Esophagus squamous epithelium (tissue), 5 donors: ENCODE results near the gene TBL1X. TPM values are rescaled to one million over a fixed set of nuclear protein-coding genes. Genes with fewer than 3 reads are reported as not detected.

ENCODE experiments used
- DNase-seq: peaks from one replicate; lab custom pipeline; 2025; lab: John Stamatoyannopoulos, UW
- H3K27ac ChIP-seq, 4 donors: fragments of 200-600 bp; sonication (generic); one replicate each; pipeline ENCODE4 v1.5.1; 2016 to 2019; ENCODE audit warnings: mild to moderate bottlenecking in 1 of 4
- H3K27me3 ChIP-seq, 4 donors: fragments of 200-600 bp; sonication (generic); 1 replicate in 3 of 4; 2 replicates in 1 of 4; pipeline versions ENCODE4 v1.5.1 to v1.6.0; 2017 to 2021; ENCODE audit warnings: antibody characterized with exemption in 1 of 4
- H3K36me3 ChIP-seq, 3 donors: fragments of 200-600 bp; sonication (generic); one replicate each; pipeline ENCODE4 v1.5.1; 2016 to 2019
- H3K4me1 ChIP-seq, 3 donors: fragments of 200-600 bp; sonication (generic); one replicate each; pipeline ENCODE4 v1.5.1; 2017 to 2019
- H3K4me3 ChIP-seq, 4 donors: fragments of 200-600 bp; sonication (generic); 1 replicate in 3 of 4; 2 replicates in 1 of 4; pipeline ENCODE4 v1.5.1; 2016 to 2019; ENCODE audit warnings: mild to moderate bottlenecking in 2 of 4, moderate library complexity in 1 of 4
- H3K9me3 ChIP-seq, 3 donors: fragments of 200-600 bp; sonication (generic); one replicate each; pipeline ENCODE4 v1.5.1; 2016 to 2019
- POLR2A ChIP-seq, 4 donors: fragments of 450-650 bp; IDR thresholded peaks; one replicate each; pipeline ENCODE4 v1.6.1; 2017; ENCODE audit warnings: antibody characterized with exemption in 4 of 4, mild to moderate bottlenecking in 4 of 4, moderate library complexity in 3 of 4
- WGBS, 2 donors: methylation state at CpG; one replicate each; pipeline ENCODE4 v1.1.5; 2018; 5-methylcytosine and 5-hydroxymethylcytosine counted together
- intact Hi-C: fragments of 100-400 bp; cut with DNase I; formaldehyde crosslinking; loops from one replicate; pipeline ENCODE4 v1.15.0; 2022
- total RNA-seq, 4 donors: library from RNA; depleted of rRNA; stranded (reverse); fragments of >200 nt; gene quantifications; one replicate each; pipeline ENCODE4 v1.1.0, GENCODE V29; 2016
- TF ChIP-seq, protein P1 (sequence below), 6 experiments: fragments of 450-650 bp in 4 of 6; fragments of 200-600 bp in 2 of 6; sonication (generic) in 2 of 6; IDR thresholded peaks; one replicate each; pipeline ENCODE4 v1.5.1; 2016 to 2019; ENCODE audit warnings: antibody characterized with exemption in 6 of 6, mild to moderate bottlenecking in 4 of 6, moderate library complexity in 4 of 6
- donor health status: DM: yes; HTN: yes; CAD: no.

Gene TBL1X
- total RNA-seq, 4 donors from 2014 or later = 17.5 to 24.2 (median 21.8) TPM

DNA sequence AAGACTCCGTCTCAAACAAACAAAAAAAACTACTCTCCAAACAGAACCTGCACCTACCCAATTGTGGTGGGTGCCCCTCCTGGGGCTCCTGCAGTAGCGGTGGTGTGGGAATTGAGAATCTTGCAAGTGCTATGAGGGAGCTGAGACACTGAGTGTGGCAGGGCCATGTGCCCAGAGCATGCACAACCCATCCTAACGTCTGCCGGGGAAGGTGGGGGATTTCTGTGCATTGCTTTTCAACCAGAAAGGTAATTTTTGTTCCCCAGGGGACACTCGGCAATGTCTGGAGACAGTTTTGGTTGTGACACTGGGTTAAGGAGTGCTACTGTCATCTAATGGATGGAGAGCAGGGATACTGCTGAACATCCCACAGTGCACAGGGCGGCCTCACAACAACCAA lies 35.7 kb downstream of the TBL1X start:
- 96% methylated on average over 5 of the region's 6 CpGs; no CpG with 5 or more reads in 1 of the 2 donors for WGBS, 2 donors

DNA sequence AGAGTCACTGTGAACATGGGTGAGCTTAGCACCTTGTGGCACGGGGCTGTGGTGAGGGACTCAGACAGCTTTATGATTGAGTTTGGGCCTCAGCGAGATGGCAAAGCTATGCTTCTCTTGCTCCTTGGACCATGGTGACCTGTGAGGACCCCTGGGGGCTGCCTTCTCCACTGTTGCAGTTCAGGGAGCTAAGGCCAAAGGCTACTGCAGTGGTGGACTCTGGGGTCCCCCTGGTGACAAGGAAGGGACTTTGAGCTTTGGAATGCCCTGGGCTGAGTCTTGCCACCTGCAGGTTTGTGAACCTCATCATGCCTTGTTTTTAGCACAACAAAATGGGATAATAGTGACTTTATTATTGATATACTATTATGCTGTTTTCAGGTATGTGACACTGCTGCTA lies 36.5 kb downstream of the TBL1X start:
- TF ChIP-seq POLR2A (IDR thresholded peaks at IDR 0.05) = no peak
- TF ChIP-seq, protein P1, sequence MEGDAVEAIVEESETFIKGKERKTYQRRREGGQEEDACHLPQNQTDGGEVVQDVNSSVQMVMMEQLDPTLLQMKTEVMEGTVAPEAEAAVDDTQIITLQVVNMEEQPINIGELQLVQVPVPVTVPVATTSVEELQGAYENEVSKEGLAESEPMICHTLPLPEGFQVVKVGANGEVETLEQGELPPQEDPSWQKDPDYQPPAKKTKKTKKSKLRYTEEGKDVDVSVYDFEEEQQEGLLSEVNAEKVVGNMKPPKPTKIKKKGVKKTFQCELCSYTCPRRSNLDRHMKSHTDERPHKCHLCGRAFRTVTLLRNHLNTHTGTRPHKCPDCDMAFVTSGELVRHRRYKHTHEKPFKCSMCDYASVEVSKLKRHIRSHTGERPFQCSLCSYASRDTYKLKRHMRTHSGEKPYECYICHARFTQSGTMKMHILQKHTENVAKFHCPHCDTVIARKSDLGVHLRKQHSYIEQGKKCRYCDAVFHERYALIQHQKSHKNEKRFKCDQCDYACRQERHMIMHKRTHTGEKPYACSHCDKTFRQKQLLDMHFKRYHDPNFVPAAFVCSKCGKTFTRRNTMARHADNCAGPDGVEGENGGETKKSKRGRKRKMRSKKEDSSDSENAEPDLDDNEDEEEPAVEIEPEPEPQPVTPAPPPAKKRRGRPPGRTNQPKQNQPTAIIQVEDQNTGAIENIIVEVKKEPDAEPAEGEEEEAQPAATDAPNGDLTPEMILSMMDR (IDR thresholded peaks at IDR 0.05) = no peak
- intact Hi-C loops = no loop called here
- Histone ChIP-seq H3K4me1 (no peaks in the 10 kb centered on the region), H3K4me3 (no peak overlapping the region), H3K9me3 (no peaks in the 10 kb centered on the region), H3K36me3 (peaks cover 0 to 16% (median 0%) of the 10 kb centered on the region in 3 donors), H3K27me3 (no peaks in the 10 kb centered on the region), H3K27ac (no peak overlapping the region)
- DNase-seq = no peak
- no CpG with 5 or more reads among the region's 2 CpGs for WGBS, 2 donors

More for the DNA sequence above, 35.7 kb downstream of the TBL1X start:
- Histone ChIP-seq H3K4me3 (no peak overlapping the region), H3K9me3 (no peaks in the 10 kb centered on the region), H3K4me1 (no peaks in the 10 kb centered on the region), H3K36me3 (peaks cover 0 to 20% (median 0%) of the 10 kb centered on the region in 3 donors), H3K27ac (no peak overlapping the region), H3K27me3 (no peaks in the 10 kb centered on the region)
- intact Hi-C loops = no loop called here
- DNase-seq = no peak
- TF ChIP-seq, protein P1 (IDR thresholded peaks at IDR 0.05) = no peak
- no peak for TF ChIP-seq POLR2A (IDR thresholded peaks at IDR 0.05)

DNA sequence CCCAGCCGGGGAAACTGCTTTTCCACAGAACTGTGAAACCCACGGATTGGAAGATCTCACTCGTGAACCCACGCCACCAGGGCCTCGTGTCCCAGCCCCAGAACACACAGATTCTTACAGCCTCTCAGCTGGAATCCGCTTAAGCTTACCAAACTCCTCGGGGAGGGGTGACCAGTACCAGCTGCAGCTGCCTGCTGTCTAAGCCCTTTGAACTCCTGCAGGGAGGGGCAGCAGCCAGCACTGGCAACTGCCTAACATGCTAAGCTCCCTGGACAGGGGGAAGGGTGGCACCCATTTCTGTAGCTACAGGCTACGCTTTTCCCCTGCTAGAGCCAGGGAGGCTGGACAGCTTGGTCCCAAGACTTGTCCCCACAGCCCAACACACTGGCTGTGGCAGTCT lies 38.4 kb downstream of the TBL1X start:
- no peak for DNase-seq
- Histone ChIP-seq H3K36me3 (peaks cover 0 to 16% (median 0%) of the 10 kb centered on the region in 3 donors), H3K27me3 (no peaks in the 10 kb centered on the region), H3K9me3 (no peaks in the 10 kb centered on the region), H3K27ac (no peak overlapping the region), H3K4me1 (no peaks in the 10 kb centered on the region), H3K4me3 (no peak overlapping the region)
- 20 to 72% methylated on average over 1 to 8 of the region's 8 CpGs for WGBS, 2 donors
- TF ChIP-seq, protein P1 (IDR thresholded peaks at IDR 0.05) = no peak
- no peak for TF ChIP-seq POLR2A (IDR thresholded peaks at IDR 0.05)
- intact Hi-C loops = no loop called here

- H3K36me3 ChIP-seq = no peaks in the 10 kb centered on the region
- no peak overlapping the region for H3K4me3 ChIP-seq
- H3K27me3 ChIP-seq = no peaks in the 10 kb centered on the region
- DNase-seq = no peak
- H3K4me1 ChIP-seq = no peaks in the 10 kb centered on the region
- intact Hi-C loops = no loop called here
- no peak overlapping the region for H3K27ac ChIP-seq
- H3K9me3 ChIP-seq = no peaks in the 10 kb centered on the region
- no peak for TF ChIP-seq POLR2A (IDR thresholded peaks at IDR 0.05)
- TF ChIP-seq, protein P1 (IDR thresholded peaks at IDR 0.05) = no peak
- 39% methylated on average over 2 of the region's 2 CpGs; no CpG with 5 or more reads in 1 of the 2 donors for WGBS, 2 donors
Observed at GRCh38 chrX:9510366-9510765, 45.5 kb downstream of the TBL1X start.

DNA sequence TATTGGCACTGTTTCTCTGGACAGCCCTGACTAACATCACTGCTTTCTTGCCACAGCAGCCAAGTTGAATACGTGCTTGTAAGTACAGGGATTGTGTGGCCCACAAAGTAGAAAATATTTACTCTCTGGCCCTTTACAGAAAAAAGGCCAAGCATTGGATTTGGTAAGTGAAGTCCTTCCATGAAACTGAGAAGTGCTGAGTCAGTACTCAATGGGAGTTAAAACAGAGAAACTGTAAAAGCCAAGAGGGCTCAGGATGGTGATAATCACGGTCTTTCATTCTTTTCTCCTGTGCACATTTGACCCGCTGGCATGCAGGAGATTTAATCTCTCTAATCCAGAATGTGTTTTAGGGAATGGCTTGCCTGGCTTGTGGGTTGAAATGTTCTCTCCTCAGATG lies 46.1 kb downstream of the TBL1X start:
- intact Hi-C loops = no loop called here
- no peak for DNase-seq
- 77 to 78% methylated on average over 2 to 3 of the region's 3 CpGs for WGBS, 2 donors
- Histone ChIP-seq H3K27me3 (no peaks in the 10 kb centered on the region), H3K36me3 (no peaks in the 10 kb centered on the region), H3K9me3 (no peaks in the 10 kb centered on the region), H3K4me1 (no peaks in the 10 kb centered on the region), H3K4me3 (no peak overlapping the region), H3K27ac (no peak overlapping the region)
- no peak for TF ChIP-seq POLR2A (IDR thresholded peaks at IDR 0.05)
- TF ChIP-seq, protein P1 (IDR thresholded peaks at IDR 0.05) = no peak
